Measurements from ENCODE around the gene ATXN7L3B. TPM values are rescaled to one million over a fixed set of nuclear protein-coding genes. Genes with fewer than 3 reads are reported as not detected.

Gene ATXN7L3B
- total and polyA plus RNA-seq, 9 of the 15 experiments (the other 6 are each of a cell fraction or from before 2014, with no cell fraction given): 10.3 to 40.5 (median 31.0) TPM

DNA sequence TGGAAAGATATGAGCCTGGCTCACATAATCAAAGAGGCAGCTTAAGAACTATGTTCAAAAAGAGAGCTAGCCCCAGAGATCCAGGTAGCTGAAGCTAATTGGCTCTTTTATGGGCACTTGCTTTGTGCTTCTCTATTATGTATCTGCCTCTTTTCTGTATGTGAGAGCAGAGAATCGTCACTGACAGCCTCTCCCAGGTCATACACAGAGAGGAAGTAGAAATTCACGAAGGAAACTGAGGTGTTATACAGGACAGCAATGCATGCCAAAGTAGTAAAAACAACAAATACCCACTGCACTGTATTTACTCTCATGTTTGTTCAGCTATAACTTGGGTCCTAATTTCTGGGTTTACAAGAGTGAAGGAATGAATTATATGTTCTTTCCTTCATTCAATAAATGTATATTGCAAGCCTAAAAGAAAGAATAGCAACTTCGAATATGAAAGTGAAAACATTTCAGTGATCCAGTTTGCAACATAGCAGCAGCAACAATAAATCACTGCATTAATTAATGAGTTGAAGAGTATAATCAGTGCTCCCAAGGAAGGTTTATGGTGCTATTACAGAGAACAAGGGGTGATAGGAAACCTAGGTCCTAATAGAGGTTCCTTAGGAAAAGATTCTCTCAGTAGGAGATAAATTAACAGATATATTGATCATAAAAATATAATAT lies 47.1 kb upstream of the ATXN7L3B start:
- ChIA-PET POLR2A (no interaction called here), CTCF (ENCODE audit: low intra/inter-chr PET ratio) (no interaction called here)
- DNase-seq (ENCODE audit: extremely low read depth in 1 of 4, low spot score in 3 of 4): no peak
- TF ChIP-seq NFE2L1 (tag; IDR thresholded peaks at IDR 0.05; ENCODE audit: borderline replicate concordance, low read depth) (no peak), POLR2H (tag; IDR thresholded peaks at IDR 0.05; ENCODE audit: low read depth) (no peak), MAZ (CRISPR knock-in tag; conservative IDR thresholded peaks at IDR 0.05 in 1 of 2, IDR thresholded peaks at IDR 0.05 in 1 of 2) (no peak), ZNF324 (CRISPR knock-in tag; IDR thresholded peaks at IDR 0.05) (no peak), ZNF232 (CRISPR knock-in tag; IDR thresholded peaks at IDR 0.05) (no peak), ZNF146 (CRISPR knock-in tag; IDR thresholded peaks at IDR 0.05; ENCODE audit: unreplicated experiment) (no peak), XRCC4 (IDR thresholded peaks at IDR 0.05; ENCODE audit: extremely low read depth, insufficient read depth, insufficient read length) (no peak), HMG20A (CRISPR knock-in tag; conservative IDR thresholded peaks at IDR 0.05) (no peak), ZFP1 (CRISPR knock-in tag; IDR thresholded peaks at IDR 0.05) (no peak), LCOR (CRISPR knock-in tag; IDR thresholded peaks at IDR 0.05) (no peak), BCOR (IDR thresholded peaks at IDR 0.05) (no peak), ZNF133 (CRISPR knock-in tag; IDR thresholded peaks at IDR 0.05) (no peak), ZSCAN32 (CRISPR knock-in tag; IDR thresholded peaks at IDR 0.05) (no peak), HOMEZ (CRISPR knock-in tag; IDR thresholded peaks at IDR 0.05) (no peak), GATAD2B (IDR thresholded peaks at IDR 0.05; ENCODE audit: borderline replicate concordance) (no peak), E2F3 (CRISPR knock-in tag; IDR thresholded peaks at IDR 0.05) (no peak), DACH1 (IDR thresholded peaks at IDR 0.05; ENCODE audit: partially characterized antibody) (no peak), NR1H2 (CRISPR knock-in tag; IDR thresholded peaks at IDR 0.05) (no peak), ETV5 (CRISPR knock-in tag; IDR thresholded peaks at IDR 0.05; ENCODE audit: low read depth) (no peak)
- TF ChIP-seq, protein P1, sequence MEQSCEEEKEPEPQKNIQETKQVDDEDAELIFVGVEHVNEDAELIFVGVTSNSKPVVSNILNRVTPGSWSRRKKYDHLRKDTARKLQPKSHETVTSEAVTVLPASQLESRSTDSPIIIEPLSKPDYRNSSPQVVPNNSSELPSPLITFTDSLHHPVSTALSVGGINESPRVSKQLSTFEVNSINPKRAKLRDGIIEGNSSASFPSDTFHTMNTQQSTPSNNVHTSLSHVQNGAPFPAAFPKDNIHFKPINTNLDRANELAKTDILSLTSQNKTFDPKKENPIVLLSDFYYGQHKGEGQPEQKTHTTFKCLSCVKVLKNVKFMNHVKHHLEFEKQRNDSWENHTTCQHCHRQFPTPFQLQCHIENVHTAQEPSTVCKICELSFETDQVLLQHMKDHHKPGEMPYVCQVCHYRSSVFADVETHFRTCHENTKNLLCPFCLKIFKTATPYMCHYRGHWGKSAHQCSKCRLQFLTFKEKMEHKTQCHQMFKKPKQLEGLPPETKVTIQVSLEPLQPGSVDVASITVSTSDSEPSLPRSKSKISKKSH (CRISPR knock-in tag; IDR thresholded peaks at IDR 0.05): no peak
- ATAC-seq: no peak
- intact Hi-C loops (cut with micrococcal nuclease): no loop called here
- no peaks in the 10 kb centered on the region for H3K36me3 ChIP-seq (ENCODE audit: control insufficient read depth, insufficient read depth, low read length)
- H3K4me3 ChIP-seq: no peak overlapping the region
- no TSS peak for BruUV-seq (replicated peaks)
- no peaks in the 10 kb centered on the region; a peak in 2 of 5 replicates for H3K4me1 ChIP-seq (replicated peaks in 1 of 2; ENCODE audit: control insufficient read depth in 2 of 2, insufficient read depth in 2 of 2, low read length in 2 of 2)
- no peak overlapping the region for H3K4me2 ChIP-seq (ENCODE audit: insufficient read depth, low read length)
- no peak overlapping the region for H3K9ac ChIP-seq (ENCODE audit: insufficient read depth in 1 of 2, low read depth in 2 of 2, low read length in 2 of 2)
- in situ Hi-C loops (cut with MboI): no loop called here
- no peaks in the 10 kb centered on the region for H4K20me1 ChIP-seq (replicated peaks; ENCODE audit: control insufficient read depth, insufficient read depth, low read length)
- no peaks in the 10 kb centered on the region for H3K9me1 ChIP-seq (ENCODE audit: control insufficient read depth, insufficient read depth, low read length)
- no peak overlapping the region for H3K27ac ChIP-seq (ENCODE audit: extremely low read depth, low read depth, low read length)
- FAIRE-seq: no peak
- no peaks in the 10 kb centered on the region for H3K79me2 ChIP-seq (ENCODE audit: control insufficient read depth, insufficient read depth, low read length)
- no peak overlapping the region for H2AFZ ChIP-seq (ENCODE audit: low read depth, low read length)
- no peaks in the 10 kb centered on the region for H3K9me3 ChIP-seq (replicated peaks; ENCODE audit: control insufficient read depth, insufficient read depth, low read depth, low read length)
- WGBS (ENCODE audit: insufficient coverage, low coverage, missing lambda C conversion rate): 2% methylated on average over 3 of the region's 3 CpGs
- no peaks in the 10 kb centered on the region for H3K27me3 ChIP-seq (ENCODE audit: control insufficient read depth in 2 of 2, insufficient read depth in 2 of 2, low read length in 2 of 2)
